PC-9 (cell line): Measurements from ENCODE around the gene CPB2.

Source experiments
- EZH2 ChIP-seq: fragments of 200-600 bp; sonication (generic); IDR thresholded peaks from 2 replicates; pipeline ENCODE4 v1.8.0; 2017; ENCODE audit warnings: antibody characterized with exemption, low read depth
- TF ChIP-seq, protein P1 (sequence below): fragments of 200-600 bp; sonication (generic); conservative IDR thresholded peaks from 2 replicates; pipeline ENCODE4 v1.6.1; 2017; ENCODE audit warnings: mixed run types, antibody characterized with exemption, mild to moderate bottlenecking, moderate library complexity

DNA sequence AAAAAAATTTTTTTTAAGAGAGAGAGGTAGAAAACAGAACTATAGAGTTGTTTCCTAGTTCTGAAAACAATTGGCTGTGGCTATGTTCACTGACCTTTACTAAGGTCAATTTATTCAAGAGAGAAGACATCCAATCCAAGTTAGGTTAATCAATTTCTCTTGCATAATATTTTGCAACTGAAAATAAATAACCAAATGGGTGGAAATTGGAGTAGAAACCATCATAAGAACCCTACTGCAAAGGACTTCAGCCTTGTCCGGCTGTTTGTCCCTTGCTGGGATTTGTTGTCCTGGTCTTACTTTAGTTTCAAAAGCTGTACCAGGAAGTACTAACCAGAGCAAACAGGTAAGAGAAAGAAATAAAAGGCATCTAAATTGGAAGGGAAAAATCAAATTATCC, 29.0 kb downstream of the CPB2 start:
- TF ChIP-seq, protein P1, sequence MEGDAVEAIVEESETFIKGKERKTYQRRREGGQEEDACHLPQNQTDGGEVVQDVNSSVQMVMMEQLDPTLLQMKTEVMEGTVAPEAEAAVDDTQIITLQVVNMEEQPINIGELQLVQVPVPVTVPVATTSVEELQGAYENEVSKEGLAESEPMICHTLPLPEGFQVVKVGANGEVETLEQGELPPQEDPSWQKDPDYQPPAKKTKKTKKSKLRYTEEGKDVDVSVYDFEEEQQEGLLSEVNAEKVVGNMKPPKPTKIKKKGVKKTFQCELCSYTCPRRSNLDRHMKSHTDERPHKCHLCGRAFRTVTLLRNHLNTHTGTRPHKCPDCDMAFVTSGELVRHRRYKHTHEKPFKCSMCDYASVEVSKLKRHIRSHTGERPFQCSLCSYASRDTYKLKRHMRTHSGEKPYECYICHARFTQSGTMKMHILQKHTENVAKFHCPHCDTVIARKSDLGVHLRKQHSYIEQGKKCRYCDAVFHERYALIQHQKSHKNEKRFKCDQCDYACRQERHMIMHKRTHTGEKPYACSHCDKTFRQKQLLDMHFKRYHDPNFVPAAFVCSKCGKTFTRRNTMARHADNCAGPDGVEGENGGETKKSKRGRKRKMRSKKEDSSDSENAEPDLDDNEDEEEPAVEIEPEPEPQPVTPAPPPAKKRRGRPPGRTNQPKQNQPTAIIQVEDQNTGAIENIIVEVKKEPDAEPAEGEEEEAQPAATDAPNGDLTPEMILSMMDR, result no peak
- no peak for TF ChIP-seq EZH2
